HepG2 (cell line): Measurements from ENCODE around the gene PRSS53. TPM values are rescaled to one million over a fixed set of nuclear protein-coding genes. Genes with fewer than 3 reads are reported as not detected.

Source experiments
- ARNT2 ChIP-seq: sonication (generic); formaldehyde crosslinking; IDR thresholded peaks from 2 replicates; pipeline ENCODE4 v1.8.0; 2022; ENCODE audit warnings: mild to moderate bottlenecking, low read depth, missing genetic modification reagents, moderate library complexity
- CREM ChIP-seq, 2 experiments: sonication (generic) in 1 of 2; formaldehyde crosslinking in 1 of 2; IDR thresholded peaks; 2 replicates each; pipeline versions ENCODE4 v1.4.0 to v1.6.1; 2016 to 2020; ENCODE audit warnings: antibody characterized with exemption in 1 of 2, mild to moderate bottlenecking in 1 of 2, missing genetic modification reagents in 1 of 2
- EP300 ChIP-seq, 3 experiments: sonication (generic) in 1 of 3; formaldehyde crosslinking in 1 of 3; IDR thresholded peaks; 2 replicates each; pipeline versions ENCODE4 v1.5.1 to v1.6.1; 2011 to 2020; ENCODE audit warnings: low read depth in 2 of 3, low read length in 2 of 3, borderline replicate concordance in 1 of 3, improper control_type of control experiment in 1 of 3, mild to moderate bottlenecking in 1 of 3, missing genetic modification reagents in 1 of 3, moderate library complexity in 1 of 3
- ERF ChIP-seq: IDR thresholded peaks from 2 replicates; pipeline ENCODE4 v1.6.1; 2018; ENCODE audit warnings: missing biosample characterization, missing genetic modification reagents
- FOXO1 ChIP-seq: sonication (generic); formaldehyde crosslinking; IDR thresholded peaks from 2 replicates; pipeline ENCODE4 v1.4.0; 2020; ENCODE audit warnings: missing genetic modification reagents
- IRX3 ChIP-seq: sonication (generic); formaldehyde crosslinking; IDR thresholded peaks from 2 replicates; pipeline ENCODE4 v1.8.1; 2023; ENCODE audit warnings: mild to moderate bottlenecking, low read depth, missing genetic modification reagents, borderline replicate concordance
- MBNL3 ChIP-seq: fragments of 250-450 bp; sonication (Bioruptor Pico); conservative IDR thresholded peaks from 2 replicates; pipeline ENCODE4 v1.8.0; 2022; ENCODE audit warnings: mild to moderate bottlenecking, inconsistent platforms
- SMARCC2 ChIP-seq: fragments of 450-650 bp; IDR thresholded peaks from 2 replicates; pipeline ENCODE4 v1.6.1; 2017; ENCODE audit warnings: antibody characterized with exemption, mild to moderate bottlenecking
- TBX3 ChIP-seq: fragments of 450-650 bp; IDR thresholded peaks from 2 replicates; pipeline ENCODE4 v1.6.1; 2017; ENCODE audit warnings: antibody characterized with exemption, mild to moderate bottlenecking, inconsistent platforms, borderline replicate concordance
- ZNF230 ChIP-seq: sonication (generic); formaldehyde crosslinking; IDR thresholded peaks from 2 replicates; pipeline ENCODE4 v1.4.0; 2020; ENCODE audit warnings: mild to moderate bottlenecking, missing genetic modification reagents
- ZNF253 ChIP-seq: sonication (generic); formaldehyde crosslinking; IDR thresholded peaks from 2 replicates; pipeline ENCODE4 v1.8.0; 2022; ENCODE audit warnings: mild to moderate bottlenecking, missing genetic modification reagents, borderline replicate concordance
- ZNF607 ChIP-seq: sonication (generic); formaldehyde crosslinking; IDR thresholded peaks from 2 replicates; pipeline ENCODE4 v1.5.1; 2020; ENCODE audit warnings: missing genetic modification reagents, mild to moderate bottlenecking, borderline replicate concordance
- ZNF749 ChIP-seq: sonication (generic); formaldehyde crosslinking; IDR thresholded peaks from 2 replicates; pipeline ENCODE4 v1.8.0; 2022; ENCODE audit warnings: mild to moderate bottlenecking, missing genetic modification reagents, moderate library complexity, borderline replicate concordance
- ZNF777 ChIP-seq: sonication (generic); formaldehyde crosslinking; IDR thresholded peaks from 2 replicates; pipeline ENCODE4 v1.4.0; 2020; ENCODE audit warnings: missing genetic modification reagents
- ZNF883 ChIP-seq: sonication (generic); formaldehyde crosslinking; IDR thresholded peaks from 2 replicates; pipeline ENCODE4 v1.5.1; 2020; ENCODE audit warnings: mild to moderate bottlenecking, missing genetic modification reagents; ENCODE audit errors: not compliant biosample characterization
- polyA plus RNA-seq, 8 experiments: library from polyadenylated mRNA; depleted of rRNA in 3 of 8; stranded (reverse) in 7 of 8; unstranded in 1 of 8; fragments of >200 nt; fragmentation: Illumina TruSeq in 4 of 8; extraction: Trizol in 4 of 8; gene quantifications; 2 replicates each; pipeline versions ENCODE4 v1.2.1 to v1.2.3, GENCODE V29; 2011 to 2016; ENCODE audit warnings: low read depth in 4 of 8, missing spikeins in 1 of 8, mixed read lengths in 1 of 8; ENCODE audit not compliant: insufficient read depth in 1 of 8
- total RNA-seq, 5 experiments: library from RNA; depleted of rRNA; stranded (reverse); fragments of >200 nt; fragmentation: Illumina TruSeq; extraction: Trizol; gene quantifications; 2 replicates each; pipeline ENCODE4 v1.2.3, GENCODE V29; 2016; ENCODE audit warnings: low read depth in 1 of 5
- TF ChIP-seq, protein P1 (sequence below): sonication (generic); formaldehyde crosslinking; IDR thresholded peaks from 2 replicates; pipeline ENCODE4 v1.5.1; 2020; ENCODE audit warnings: mild to moderate bottlenecking, missing genetic modification reagents, moderate library complexity
- TF ChIP-seq, protein P2 (sequence below), 2 experiments: sonication (generic) in 1 of 2; formaldehyde crosslinking in 1 of 2; IDR thresholded peaks; 2 replicates each; pipeline versions ENCODE4 v1.6.1 to v1.9.0; 2014 to 2022; ENCODE audit warnings: antibody characterized with exemption in 1 of 2, borderline replicate concordance in 1 of 2, inconsistent platforms in 1 of 2, low read depth in 1 of 2, missing genetic modification reagents in 1 of 2

The PRSS53 gene
- total and polyA plus RNA-seq, 2 of the 13 experiments (the other 11 are each of a cell fraction or from before 2014, with no cell fraction given) = 2.2 to 7.4 TPM

DNA sequence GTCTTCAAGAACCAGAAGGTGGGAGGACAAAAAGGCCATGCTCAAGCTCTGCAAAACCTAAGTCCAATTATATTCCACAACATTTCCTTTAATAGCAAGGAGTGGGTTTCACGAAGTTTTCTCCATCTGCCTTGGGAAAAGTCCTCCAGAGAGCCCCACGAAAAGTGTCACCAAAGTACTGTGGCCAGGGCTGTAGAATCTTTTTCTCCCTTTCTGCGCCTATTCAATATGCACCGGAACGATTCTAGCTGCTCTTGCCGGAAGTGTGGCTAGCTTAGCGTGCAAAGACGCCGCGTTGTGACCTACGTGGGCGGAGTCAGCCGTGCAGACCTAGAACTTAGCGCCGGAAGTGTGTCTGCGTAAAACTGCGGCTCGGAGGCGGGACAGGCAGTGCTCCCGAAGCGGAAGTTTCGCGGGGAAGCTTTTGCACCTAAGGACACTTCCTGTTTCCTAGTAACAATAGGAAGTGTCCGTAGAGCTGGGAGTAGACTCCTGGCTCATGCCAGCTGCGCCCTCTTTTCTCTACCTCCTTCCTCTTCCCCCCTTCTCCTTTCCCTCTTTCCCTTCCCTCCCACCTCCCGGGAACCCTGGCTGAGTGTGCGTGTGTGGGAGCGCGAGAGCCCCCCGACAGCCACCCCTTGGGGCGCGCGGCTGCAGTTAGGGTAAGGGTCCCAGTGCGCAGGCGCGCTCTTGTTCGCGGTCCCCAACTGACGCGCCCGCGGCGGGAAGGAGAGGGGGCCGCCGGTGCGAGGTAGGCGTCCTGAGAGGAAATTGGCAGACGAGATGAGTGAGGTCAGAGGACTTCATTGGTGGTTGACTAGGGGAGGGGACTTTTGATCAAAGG is 14.6 kb downstream of the PRSS53 start, which contains the start of the genes ZNF646 and ZNF668 (continued):
- TF ChIP-seq SMARCC2 (no peak), ZNF607 (CRISPR knock-in tag) (peak; percentile 64; the same call in 1 of the 2 replicates), ZNF777 (CRISPR knock-in tag) (peak; percentile 80), EP300 (IDR thresholded peaks at IDR 0.05; ENCODE audit: low read depth in 2 of 2, low read length in 2 of 2) (peak in 1 of 2 experiments; percentile 34; a peak in 1 of 4 replicates), EP300 (CRISPR knock-in tag; IDR thresholded peaks at IDR 0.05; ENCODE audit: borderline replicate concordance) (peak; percentile 43; the same call in 1 of the 2 replicates), ERF (peak; percentile 90), ZNF883 (CRISPR knock-in tag) (peak; percentile 96), IRX3 (CRISPR knock-in tag) (0 out of 2 replicates have a peak, but pooled peaks have one; percentile 76), MBNL3 (CRISPR knock-in tag) (no peak), ARNT2 (CRISPR knock-in tag) (peak; percentile 66; the same call in 1 of the 2 replicates), CREM (IDR thresholded peaks at IDR 0.05) (peak; percentile 98), CREM (CRISPR knock-in tag; IDR thresholded peaks at IDR 0.05) (peak; percentile 51; the same call in 1 of the 2 replicates), ZNF749 (CRISPR knock-in tag) (no peak), TBX3 (peak; percentile 50; the same call in 1 of the 2 replicates), FOXO1 (CRISPR knock-in tag) (peak; percentile 84), ZNF253 (CRISPR knock-in tag) (no peak; the same call in 1 of the 2 replicates), ZNF230 (CRISPR knock-in tag) (peak; percentile 89)
- TF ChIP-seq, protein P1, sequence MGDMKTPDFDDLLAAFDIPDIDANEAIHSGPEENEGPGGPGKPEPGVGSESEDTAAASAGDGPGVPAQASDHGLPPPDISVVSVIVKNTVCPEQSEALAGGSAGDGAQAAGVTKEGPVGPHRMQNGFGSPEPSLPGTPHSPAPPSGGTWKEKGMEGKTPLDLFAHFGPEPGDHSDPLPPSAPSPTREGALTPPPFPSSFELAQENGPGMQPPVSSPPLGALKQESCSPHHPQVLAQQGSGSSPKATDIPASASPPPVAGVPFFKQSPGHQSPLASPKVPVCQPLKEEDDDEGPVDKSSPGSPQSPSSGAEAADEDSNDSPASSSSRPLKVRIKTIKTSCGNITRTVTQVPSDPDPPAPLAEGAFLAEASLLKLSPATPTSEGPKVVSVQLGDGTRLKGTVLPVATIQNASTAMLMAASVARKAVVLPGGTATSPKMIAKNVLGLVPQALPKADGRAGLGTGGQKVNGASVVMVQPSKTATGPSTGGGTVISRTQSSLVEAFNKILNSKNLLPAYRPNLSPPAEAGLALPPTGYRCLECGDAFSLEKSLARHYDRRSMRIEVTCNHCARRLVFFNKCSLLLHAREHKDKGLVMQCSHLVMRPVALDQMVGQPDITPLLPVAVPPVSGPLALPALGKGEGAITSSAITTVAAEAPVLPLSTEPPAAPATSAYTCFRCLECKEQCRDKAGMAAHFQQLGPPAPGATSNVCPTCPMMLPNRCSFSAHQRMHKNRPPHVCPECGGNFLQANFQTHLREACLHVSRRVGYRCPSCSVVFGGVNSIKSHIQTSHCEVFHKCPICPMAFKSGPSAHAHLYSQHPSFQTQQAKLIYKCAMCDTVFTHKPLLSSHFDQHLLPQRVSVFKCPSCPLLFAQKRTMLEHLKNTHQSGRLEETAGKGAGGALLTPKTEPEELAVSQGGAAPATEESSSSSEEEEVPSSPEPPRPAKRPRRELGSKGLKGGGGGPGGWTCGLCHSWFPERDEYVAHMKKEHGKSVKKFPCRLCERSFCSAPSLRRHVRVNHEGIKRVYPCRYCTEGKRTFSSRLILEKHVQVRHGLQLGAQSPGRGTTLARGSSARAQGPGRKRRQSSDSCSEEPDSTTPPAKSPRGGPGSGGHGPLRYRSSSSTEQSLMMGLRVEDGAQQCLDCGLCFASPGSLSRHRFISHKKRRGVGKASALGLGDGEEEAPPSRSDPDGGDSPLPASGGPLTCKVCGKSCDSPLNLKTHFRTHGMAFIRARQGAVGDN (CRISPR knock-in tag) = peak; percentile 85
- TF ChIP-seq, protein P2, sequence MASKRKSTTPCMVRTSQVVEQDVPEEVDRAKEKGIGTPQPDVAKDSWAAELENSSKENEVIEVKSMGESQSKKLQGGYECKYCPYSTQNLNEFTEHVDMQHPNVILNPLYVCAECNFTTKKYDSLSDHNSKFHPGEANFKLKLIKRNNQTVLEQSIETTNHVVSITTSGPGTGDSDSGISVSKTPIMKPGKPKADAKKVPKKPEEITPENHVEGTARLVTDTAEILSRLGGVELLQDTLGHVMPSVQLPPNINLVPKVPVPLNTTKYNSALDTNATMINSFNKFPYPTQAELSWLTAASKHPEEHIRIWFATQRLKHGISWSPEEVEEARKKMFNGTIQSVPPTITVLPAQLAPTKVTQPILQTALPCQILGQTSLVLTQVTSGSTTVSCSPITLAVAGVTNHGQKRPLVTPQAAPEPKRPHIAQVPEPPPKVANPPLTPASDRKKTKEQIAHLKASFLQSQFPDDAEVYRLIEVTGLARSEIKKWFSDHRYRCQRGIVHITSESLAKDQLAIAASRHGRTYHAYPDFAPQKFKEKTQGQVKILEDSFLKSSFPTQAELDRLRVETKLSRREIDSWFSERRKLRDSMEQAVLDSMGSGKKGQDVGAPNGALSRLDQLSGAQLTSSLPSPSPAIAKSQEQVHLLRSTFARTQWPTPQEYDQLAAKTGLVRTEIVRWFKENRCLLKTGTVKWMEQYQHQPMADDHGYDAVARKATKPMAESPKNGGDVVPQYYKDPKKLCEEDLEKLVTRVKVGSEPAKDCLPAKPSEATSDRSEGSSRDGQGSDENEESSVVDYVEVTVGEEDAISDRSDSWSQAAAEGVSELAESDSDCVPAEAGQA (IDR thresholded peaks at IDR 0.05; ENCODE audit: low read depth) = peak; percentile 89
- TF ChIP-seq, protein P2 (CRISPR knock-in tag; IDR thresholded peaks at IDR 0.05; ENCODE audit: borderline replicate concordance) = no peak
